Lower lobe of right lung (tissue), 2 donors: ENCODE measurements around the gene RLN3. TPM values are rescaled to one million over a fixed set of nuclear protein-coding genes. Genes with fewer than 3 reads are reported as not detected.

Experiments used
- ATAC-seq, 2 donors: fragments of 200-7000 bp; cut with Tn5 transposase; one replicate each; pipeline ENCODE4 v1.9.1; 2020 to 2022; ENCODE audit warnings: mild to moderate bottlenecking in 2 of 2, moderate library complexity in 2 of 2
- DNase-seq: peaks from one replicate; pipeline ENCODE4 v3.0.0-alpha.2; 2020
- H3K27ac ChIP-seq: fragments of 200-600 bp; one replicate; pipeline ENCODE4 v1.8.0; 2022
- H3K27me3 ChIP-seq: fragments of 200-600 bp; one replicate; pipeline ENCODE4 v1.8.0; 2022; ENCODE audit warnings: low read depth
- H3K36me3 ChIP-seq: fragments of 200-600 bp; one replicate; pipeline ENCODE4 v1.8.0; 2022; ENCODE audit warnings: mild to moderate bottlenecking
- H3K4me1 ChIP-seq: fragments of 200-600 bp; one replicate; pipeline ENCODE4 v1.8.0; 2022
- H3K4me3 ChIP-seq: fragments of 200-600 bp; one replicate; pipeline ENCODE4 v1.8.0; 2022; ENCODE audit warnings: mild to moderate bottlenecking
- H3K9me3 ChIP-seq: fragments of 200-600 bp; one replicate; pipeline ENCODE4 v1.8.0; 2022
- intact Hi-C: fragments of 100-400 bp; cut with DNase I; formaldehyde crosslinking; loops from one replicate; pipeline ENCODE4 v1.11.0; 2022
- total RNA-seq: library from RNA; stranded (reverse); fragmentation: NEBNext Ultra II Directional; extraction: Animal tissue kit (Norgen Biotek cat#: 25700); gene quantifications from one replicate; pipeline ENCODE4 v1.2.1, GENCODE V29; 2021
- TF ChIP-seq, protein P1 (sequence below): fragments of 200-600 bp; IDR thresholded peaks from one replicate; pipeline ENCODE4 v1.8.0; 2022; ENCODE audit warnings: antibody characterized with exemption, mild to moderate bottlenecking
- donor health status: DM: no; HTN: yes; CAD: no; lungs with severe emphysema.

RLN3 gene
- total RNA-seq, 1 donor from 2014 or later, result not detected

DNA sequence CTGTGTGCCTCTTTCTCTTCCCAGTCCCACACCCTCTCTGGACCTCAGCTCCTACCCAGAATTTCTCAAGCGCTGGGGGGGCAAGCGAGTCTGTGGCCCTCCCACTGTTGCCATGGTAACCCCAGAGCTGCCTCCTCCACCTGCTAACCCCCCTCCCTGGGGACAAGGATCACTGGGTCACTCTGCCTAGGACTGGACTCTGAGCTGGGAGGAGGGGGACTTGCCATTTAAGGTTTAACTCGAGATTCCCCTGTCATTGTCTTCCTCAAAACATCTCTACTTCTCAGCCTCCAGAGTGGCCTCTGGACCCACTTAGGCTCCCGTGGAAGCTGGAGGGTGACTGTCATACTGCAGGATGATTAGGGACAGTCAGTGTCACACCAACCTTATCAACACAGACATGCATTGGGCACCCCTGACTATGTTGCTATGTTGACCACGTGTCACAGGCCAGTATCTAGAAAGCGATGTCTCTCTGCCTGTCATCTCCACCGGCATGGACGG is 31.8 kb downstream of the RLN3 start:
- DNase-seq (no peak), ATAC-seq (no peak)
- H3K4me3 ChIP-seq, result no peak overlapping the region
- peaks cover 7% of the 10 kb centered on the region for H3K4me1 ChIP-seq
- H3K27me3 ChIP-seq, result peaks cover 27% of the 10 kb centered on the region
- no peaks in the 10 kb centered on the region for H3K36me3 ChIP-seq
- TF ChIP-seq, protein P1, sequence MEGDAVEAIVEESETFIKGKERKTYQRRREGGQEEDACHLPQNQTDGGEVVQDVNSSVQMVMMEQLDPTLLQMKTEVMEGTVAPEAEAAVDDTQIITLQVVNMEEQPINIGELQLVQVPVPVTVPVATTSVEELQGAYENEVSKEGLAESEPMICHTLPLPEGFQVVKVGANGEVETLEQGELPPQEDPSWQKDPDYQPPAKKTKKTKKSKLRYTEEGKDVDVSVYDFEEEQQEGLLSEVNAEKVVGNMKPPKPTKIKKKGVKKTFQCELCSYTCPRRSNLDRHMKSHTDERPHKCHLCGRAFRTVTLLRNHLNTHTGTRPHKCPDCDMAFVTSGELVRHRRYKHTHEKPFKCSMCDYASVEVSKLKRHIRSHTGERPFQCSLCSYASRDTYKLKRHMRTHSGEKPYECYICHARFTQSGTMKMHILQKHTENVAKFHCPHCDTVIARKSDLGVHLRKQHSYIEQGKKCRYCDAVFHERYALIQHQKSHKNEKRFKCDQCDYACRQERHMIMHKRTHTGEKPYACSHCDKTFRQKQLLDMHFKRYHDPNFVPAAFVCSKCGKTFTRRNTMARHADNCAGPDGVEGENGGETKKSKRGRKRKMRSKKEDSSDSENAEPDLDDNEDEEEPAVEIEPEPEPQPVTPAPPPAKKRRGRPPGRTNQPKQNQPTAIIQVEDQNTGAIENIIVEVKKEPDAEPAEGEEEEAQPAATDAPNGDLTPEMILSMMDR, result no peak
- intact Hi-C loops, result no loop called here
- H3K27ac ChIP-seq, result no peak overlapping the region
- H3K9me3 ChIP-seq, result no peaks in the 10 kb centered on the region

DNA sequence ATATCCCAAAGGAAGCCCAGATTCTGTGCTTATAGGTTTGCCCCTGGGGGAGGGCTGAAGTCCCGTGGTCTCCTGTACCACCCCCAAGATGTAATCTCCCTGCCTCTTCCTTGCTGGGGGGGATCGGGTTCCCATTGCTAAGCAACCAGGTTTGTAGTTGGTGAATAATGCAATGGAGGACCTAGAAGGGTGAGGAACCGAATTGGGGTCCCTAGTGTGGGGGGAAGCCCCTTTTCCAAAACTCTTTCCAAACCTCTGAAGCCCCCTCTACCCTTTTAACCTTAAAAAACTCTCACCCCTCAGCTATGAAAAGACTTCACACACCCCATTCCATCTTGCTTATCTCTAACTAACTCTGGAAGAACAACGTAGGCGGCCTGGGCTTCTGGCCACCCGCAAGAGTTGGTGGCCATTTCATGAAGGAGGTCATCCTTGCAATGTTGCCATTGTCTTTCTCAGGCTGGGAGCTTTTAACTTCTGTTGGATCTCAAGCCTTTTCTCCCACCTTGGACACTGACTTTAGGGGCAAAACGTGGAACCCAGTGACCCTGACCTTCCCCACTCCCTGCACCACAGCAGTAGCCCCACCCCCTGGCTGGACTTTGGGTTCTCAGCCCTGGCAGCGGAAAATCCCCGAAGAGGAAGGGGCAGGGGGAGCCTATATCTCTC is 33.3 kb downstream of the RLN3 start:
- Histone ChIP-seq H3K27me3 (peaks cover 27% of the 10 kb centered on the region), H3K4me3 (peak overlapping the region; percentile 37), H3K36me3 (no peaks in the 10 kb centered on the region), H3K4me1 (peaks cover 7% of the 10 kb centered on the region), H3K27ac (peak overlapping the region; percentile 36), H3K9me3 (no peaks in the 10 kb centered on the region)
- TF ChIP-seq, protein P1, result no peak
- ATAC-seq (peak; percentile 38 to 61), DNase-seq (no peak)
- intact Hi-C loops, result no loop called here

DNA sequence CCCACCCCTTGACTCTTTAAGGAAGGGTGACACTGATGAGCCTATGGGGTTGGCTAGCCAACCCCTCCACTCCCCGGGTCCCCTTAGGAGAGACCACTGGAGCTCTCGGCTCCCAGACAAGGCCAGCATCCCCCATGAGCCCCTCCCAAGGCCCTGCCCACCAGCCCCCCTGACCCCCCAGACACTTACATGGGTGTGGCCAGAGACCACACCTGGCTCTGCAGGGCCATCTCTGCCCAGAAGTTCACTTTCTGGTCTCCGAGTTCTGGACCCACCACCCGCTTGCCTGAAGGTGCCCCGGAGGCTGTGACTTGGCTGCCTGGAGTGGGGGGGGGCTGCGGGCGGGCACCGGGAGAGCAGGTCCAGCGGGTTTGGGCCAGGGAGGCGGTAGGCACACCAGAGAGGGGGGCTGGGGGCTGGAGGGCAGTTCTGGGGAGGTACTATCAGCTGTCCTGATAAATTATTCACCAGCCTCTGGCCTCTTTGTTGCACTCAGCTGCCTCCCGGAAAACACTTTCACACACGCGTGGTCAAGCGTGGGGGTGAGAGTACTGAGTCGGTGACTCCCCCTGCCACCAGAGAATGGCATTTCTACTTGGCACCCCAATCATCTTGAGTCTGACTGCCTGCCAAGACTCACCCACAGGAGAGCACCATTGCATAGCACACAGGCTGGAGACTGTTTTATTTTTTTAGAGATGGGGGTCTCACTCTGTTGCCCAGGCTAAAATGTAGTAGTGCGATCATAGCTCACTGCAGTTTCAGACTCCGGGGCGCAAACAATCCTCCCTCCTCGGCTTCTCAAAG is 34.0 kb downstream of the RLN3 start, which contains the start of gene PALM3:
Gene PALM3 (minus strand): TSS at position 326 of the 807 bp plus-strand sequence. CDS start 96 bp downstream, at position 230.
- no peaks in the 10 kb centered on the region for H3K9me3 ChIP-seq
- H3K4me1 ChIP-seq, result peaks cover 7% of the 10 kb centered on the region
- peak within 1 kb of the TSS; percentile 36 for H3K27ac ChIP-seq
- ATAC-seq (peak; percentile 91 to 95), DNase-seq (peak; percentile 81)
- H3K27me3 ChIP-seq, result peaks cover 27% of the 10 kb centered on the region
- no peaks in the 10 kb centered on the region for H3K36me3 ChIP-seq
- TF ChIP-seq, protein P1, result no peak
- H3K4me3 ChIP-seq, result peak within 1 kb of the TSS; percentile 37
- intact Hi-C loops, result no loop called here

DNA sequence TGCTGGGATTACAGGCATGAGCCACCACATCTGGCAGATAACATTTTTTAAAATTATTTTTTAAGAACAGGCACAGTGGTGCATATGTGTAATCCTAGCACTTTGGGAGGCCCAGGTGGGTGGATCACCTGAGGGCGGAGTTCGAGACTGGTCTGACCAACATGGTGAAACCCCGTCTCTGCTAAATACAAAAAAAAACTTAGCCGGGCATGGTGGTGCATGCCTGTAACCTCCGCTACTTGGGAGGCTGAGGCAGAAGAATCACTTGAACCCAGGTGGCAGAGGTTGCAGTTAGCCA is 34.6 kb downstream of the RLN3 start:
- DNase-seq (no peak), ATAC-seq (peak in 1 of 2 donors; percentile 1)
- H3K4me3 ChIP-seq, result no peak overlapping the region
- H3K4me1 ChIP-seq, result peaks cover 4% of the 10 kb centered on the region
- intact Hi-C loops, result no loop called here
- TF ChIP-seq, protein P1, result no peak
- peaks cover 27% of the 10 kb centered on the region for H3K27me3 ChIP-seq
- no peaks in the 10 kb centered on the region for H3K9me3 ChIP-seq
- H3K27ac ChIP-seq, result no peak overlapping the region
- no peaks in the 10 kb centered on the region for H3K36me3 ChIP-seq

DNA sequence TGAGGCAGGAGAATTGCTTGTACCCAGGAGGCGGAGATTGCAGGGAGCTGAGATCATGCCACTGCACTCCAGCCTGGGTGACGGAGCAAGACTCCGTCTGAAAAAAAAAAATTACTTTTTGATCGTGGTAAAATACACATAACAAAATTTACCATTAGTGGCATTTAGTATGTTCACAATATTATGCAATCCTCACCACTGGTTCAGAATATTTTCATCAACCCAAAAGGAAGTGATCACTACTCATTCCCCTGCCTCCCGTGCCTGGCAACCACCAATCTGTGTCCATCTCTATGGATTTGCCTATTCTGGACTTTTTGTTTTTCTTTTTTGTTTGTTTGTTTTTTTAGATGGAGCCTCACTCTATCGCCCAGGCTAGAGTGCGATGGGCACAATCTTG is 35.2 kb downstream of the RLN3 start:
- H3K27me3 ChIP-seq, result peaks cover 27% of the 10 kb centered on the region
- ATAC-seq (no peak), DNase-seq (no peak)
- H3K9me3 ChIP-seq, result no peaks in the 10 kb centered on the region
- TF ChIP-seq, protein P1, result no peak
- no peaks in the 10 kb centered on the region for H3K4me1 ChIP-seq
- intact Hi-C loops, result no loop called here
- H3K36me3 ChIP-seq, result no peaks in the 10 kb centered on the region
- no peak overlapping the region for H3K4me3 ChIP-seq
- no peak overlapping the region for H3K27ac ChIP-seq
